ENCODE measurements around the gene CASZ1. TPM values are rescaled to one million over a fixed set of nuclear protein-coding genes. Genes with fewer than 3 reads are reported as not detected.

Gene CASZ1
- total RNA-seq, 2 donors from 2014 or later: 13.5 to 17.8 TPM

- Mint-ChIP-seq H3K36me3 (no peaks in the 10 kb centered on the region), H3K27me3 (peaks cover 12 to 19% of the 10 kb centered on the region in 2 donors), H3K4me1 (ENCODE audit: low read depth in 2 of 2) (peaks cover 0 to 3% of the 10 kb centered on the region in 2 donors), H3K27ac (no peak overlapping the region), H3K4me3 (no peak overlapping the region), H3K9me3 (no peaks in the 10 kb centered on the region)
- no peak for DNase-seq (ENCODE audit: low spot score)
- no peak for ATAC-seq
Observed at GRCh38 chr1:10829965-10830515, 33.6 kb upstream of the CASZ1 start.

GRCh38 chr1:10829067-10829818 is 32.8 kb upstream of the CASZ1 start:
- H3K4me1 Mint-ChIP-seq (ENCODE audit: low read depth in 2 of 2): peaks cover 0 to 3% of the 10 kb centered on the region in 2 donors
- no peak overlapping the region for H3K4me3 Mint-ChIP-seq
- no peak overlapping the region for H3K27ac Mint-ChIP-seq
- no peak for ATAC-seq
- no peaks in the 10 kb centered on the region for H3K9me3 Mint-ChIP-seq
- H3K27me3 Mint-ChIP-seq: peaks cover 12 to 16% of the 10 kb centered on the region in 2 donors
- DNase-seq (ENCODE audit: low spot score): no peak
- no peaks in the 10 kb centered on the region for H3K36me3 Mint-ChIP-seq

- H3K27me3 Mint-ChIP-seq: peaks cover 9 to 11% of the 10 kb centered on the region in 2 donors
- H3K36me3 Mint-ChIP-seq: no peaks in the 10 kb centered on the region
- H3K9me3 Mint-ChIP-seq: no peaks in the 10 kb centered on the region
- no peak overlapping the region for H3K27ac Mint-ChIP-seq
- no peak overlapping the region for H3K4me3 Mint-ChIP-seq
- ATAC-seq (no peak), DNase-seq (ENCODE audit: low spot score) (no peak)
- peaks cover 0 to 3% of the 10 kb centered on the region in 2 donors for H3K4me1 Mint-ChIP-seq (ENCODE audit: low read depth in 2 of 2)
Observed at GRCh38 chr1:10827377-10828333, 31.2 kb upstream of the CASZ1 start.

DNA sequence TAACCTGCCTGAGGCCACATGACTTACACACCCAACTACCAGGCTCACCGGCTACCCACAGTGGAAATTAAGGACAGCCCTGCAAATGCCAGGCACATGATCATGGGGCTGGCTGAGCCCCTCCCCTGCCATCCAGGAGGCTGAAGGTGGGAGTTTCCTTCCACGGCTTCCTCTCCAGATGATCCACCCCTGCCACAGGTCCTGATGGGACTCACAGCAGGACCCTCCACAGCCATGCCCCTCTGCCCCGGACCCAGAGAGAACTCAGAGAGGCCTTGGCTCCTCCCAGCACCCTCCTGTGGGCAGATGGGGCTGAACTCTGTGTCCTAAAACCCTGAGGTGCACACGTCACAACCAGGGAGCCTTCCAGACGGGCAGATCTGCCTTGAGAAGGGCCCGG is 29.1 kb upstream of the CASZ1 start:
- Mint-ChIP-seq H3K4me1 (ENCODE audit: low read depth in 2 of 2) (no peaks in the 10 kb centered on the region), H3K36me3 (no peaks in the 10 kb centered on the region), H3K27me3 (peaks cover 9 to 11% of the 10 kb centered on the region in 2 donors), H3K9me3 (no peaks in the 10 kb centered on the region), H3K27ac (no peak overlapping the region), H3K4me3 (no peak overlapping the region)
- ATAC-seq (no peak), DNase-seq (ENCODE audit: low spot score) (no peak)

GRCh38 chr1:10824821-10825540 is 28.5 kb upstream of the CASZ1 start:
- no peak for ATAC-seq
- H3K4me1 Mint-ChIP-seq (ENCODE audit: low read depth in 2 of 2): no peaks in the 10 kb centered on the region
- H3K4me3 Mint-ChIP-seq: no peak overlapping the region
- H3K27ac Mint-ChIP-seq: no peak overlapping the region
- H3K27me3 Mint-ChIP-seq: peaks cover 9 to 11% of the 10 kb centered on the region in 2 donors
- no peak for DNase-seq (ENCODE audit: low spot score)
- H3K9me3 Mint-ChIP-seq: no peaks in the 10 kb centered on the region
- no peaks in the 10 kb centered on the region for H3K36me3 Mint-ChIP-seq

- ATAC-seq (no peak), DNase-seq (ENCODE audit: low spot score) (no peak)
- Mint-ChIP-seq H3K9me3 (no peaks in the 10 kb centered on the region), H3K4me3 (no peak overlapping the region), H3K36me3 (no peaks in the 10 kb centered on the region), H3K27ac (no peak overlapping the region), H3K4me1 (ENCODE audit: low read depth in 2 of 2) (no peaks in the 10 kb centered on the region), H3K27me3 (peaks cover 9 to 13% of the 10 kb centered on the region in 2 donors)
Observed at GRCh38 chr1:10823000-10823401, 26.6 kb upstream of the CASZ1 start.

DNA sequence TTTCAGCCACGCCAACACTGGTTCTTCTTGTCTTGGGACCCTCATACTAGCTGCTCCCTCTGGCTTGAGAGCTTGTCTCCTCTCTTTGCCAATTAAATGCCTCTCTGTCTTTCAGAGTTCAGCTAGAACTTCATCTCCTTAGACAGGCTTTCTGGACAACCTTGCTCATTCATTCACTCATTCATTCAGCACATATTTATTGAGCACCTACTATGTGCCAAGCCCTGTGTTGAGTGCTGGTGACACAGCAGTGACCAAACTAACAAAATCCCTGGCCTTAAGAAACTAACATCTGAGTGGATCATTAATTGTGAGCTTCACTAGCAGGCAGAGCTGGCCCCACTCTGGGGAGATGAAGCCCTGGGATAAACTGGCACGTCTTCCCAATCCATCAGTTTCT is 24.9 kb upstream of the CASZ1 start:
- Mint-ChIP-seq H3K9me3 (no peaks in the 10 kb centered on the region), H3K27ac (no peak overlapping the region), H3K27me3 (peaks cover 0 to 7% of the 10 kb centered on the region in 2 donors), H3K4me3 (no peak overlapping the region), H3K36me3 (no peaks in the 10 kb centered on the region), H3K4me1 (ENCODE audit: low read depth in 2 of 2) (no peaks in the 10 kb centered on the region)
- DNase-seq (ENCODE audit: low spot score) (no peak), ATAC-seq (no peak)

DNA sequence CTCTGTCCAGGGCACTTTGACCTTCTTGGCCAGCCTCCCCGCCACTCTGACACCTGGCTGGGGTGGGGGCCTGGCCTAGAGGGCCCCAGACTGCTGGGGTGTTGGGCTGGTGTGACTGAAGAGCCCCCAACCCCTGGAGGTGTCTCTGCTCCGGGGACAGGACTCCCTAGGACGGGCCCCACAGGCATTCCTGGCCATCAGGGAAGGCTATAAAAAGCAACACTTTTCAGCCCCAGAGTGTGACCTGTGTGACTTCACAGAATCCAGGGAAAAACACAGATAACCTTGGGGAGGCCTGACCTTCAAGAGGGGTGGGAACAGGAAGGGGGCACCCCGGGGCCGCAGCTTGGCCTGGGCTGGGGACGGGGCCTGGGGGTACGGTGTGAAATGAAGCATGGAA is 24.0 kb upstream of the CASZ1 start:
- Mint-ChIP-seq H3K27me3 (peaks cover 0 to 7% of the 10 kb centered on the region in 2 donors), H3K27ac (no peak overlapping the region), H3K4me3 (no peak overlapping the region), H3K9me3 (no peaks in the 10 kb centered on the region), H3K36me3 (no peaks in the 10 kb centered on the region), H3K4me1 (ENCODE audit: low read depth in 2 of 2) (no peaks in the 10 kb centered on the region)
- ATAC-seq (peak in 1 of 2 donors; percentile 12), DNase-seq (ENCODE audit: low spot score) (no peak)

GRCh38 chr1:10819198-10819901 is 22.9 kb upstream of the CASZ1 start:
- no peak for ATAC-seq
- no peak for DNase-seq (ENCODE audit: low spot score)
- no peaks in the 10 kb centered on the region for H3K4me1 Mint-ChIP-seq (ENCODE audit: low read depth in 2 of 2)
- no peak overlapping the region for H3K27ac Mint-ChIP-seq
- H3K4me3 Mint-ChIP-seq: no peak overlapping the region
- H3K27me3 Mint-ChIP-seq: peaks cover 0 to 9% of the 10 kb centered on the region in 2 donors
- no peaks in the 10 kb centered on the region for H3K9me3 Mint-ChIP-seq
- H3K36me3 Mint-ChIP-seq: no peaks in the 10 kb centered on the region

GRCh38 chr1:10818262-10819197 is 22.1 kb upstream of the CASZ1 start:
- ATAC-seq: no peak
- peaks cover 0 to 9% of the 10 kb centered on the region in 2 donors for H3K27me3 Mint-ChIP-seq
- no peaks in the 10 kb centered on the region for H3K4me1 Mint-ChIP-seq (ENCODE audit: low read depth in 2 of 2)
- no peak for DNase-seq (ENCODE audit: low spot score)
- H3K27ac Mint-ChIP-seq: no peak overlapping the region
- no peak overlapping the region for H3K4me3 Mint-ChIP-seq
- H3K9me3 Mint-ChIP-seq: no peaks in the 10 kb centered on the region
- H3K36me3 Mint-ChIP-seq: no peaks in the 10 kb centered on the region

- H3K4me1 Mint-ChIP-seq (ENCODE audit: low read depth in 2 of 2): no peaks in the 10 kb centered on the region
- no peak for ATAC-seq
- peaks cover 0 to 4% of the 10 kb centered on the region in 2 donors for H3K27me3 Mint-ChIP-seq
- DNase-seq (ENCODE audit: low spot score): no peak
- no peaks in the 10 kb centered on the region for H3K9me3 Mint-ChIP-seq
- H3K27ac Mint-ChIP-seq: no peak overlapping the region
- H3K4me3 Mint-ChIP-seq: no peak overlapping the region
- no peaks in the 10 kb centered on the region for H3K36me3 Mint-ChIP-seq
Observed at GRCh38 chr1:10816743-10817369, 20.4 kb upstream of the CASZ1 start.

- no peaks in the 10 kb centered on the region for H3K4me1 Mint-ChIP-seq (ENCODE audit: low read depth in 2 of 2)
- H3K4me3 Mint-ChIP-seq: no peak overlapping the region
- H3K36me3 Mint-ChIP-seq: no peaks in the 10 kb centered on the region
- DNase-seq (ENCODE audit: low spot score): no peak
- no peaks in the 10 kb centered on the region for H3K9me3 Mint-ChIP-seq
- H3K27ac Mint-ChIP-seq: no peak overlapping the region
- peaks cover 0 to 4% of the 10 kb centered on the region in 2 donors for H3K27me3 Mint-ChIP-seq
- no peak for ATAC-seq
Observed at GRCh38 chr1:10816233-10816632, 19.8 kb upstream of the CASZ1 start.
